GM23338 (cell line): ENCODE results near the gene WDR77. TPM values are rescaled to one million over a fixed set of nuclear protein-coding genes. Genes with fewer than 3 reads are reported as not detected.

Source experiments
- ATAC-seq: fragments of 200-7000 bp; cut with Tn5 transposase; 3 replicates; pipeline ENCODE4 v1.9.1; 2020
- DNase-seq: peaks from one replicate; pipeline ENCODE4 v3.0.0-alpha.2; 2015; ENCODE audit warnings: low spot score
- H2AFZ ChIP-seq: fragments of 200-600 bp; sonication (generic); 2 replicates; pipeline ENCODE4 v1.8.0; 2016; ENCODE audit warnings: antibody characterized with exemption, mild to moderate bottlenecking, moderate library complexity
- H3F3A ChIP-seq: fragments of 200-600 bp; sonication (generic); replicated peaks from 2 replicates; pipeline ENCODE4 v1.8.0; 2017; ENCODE audit warnings: antibody characterized with exemption, mixed run types, low read depth
- H3K27ac ChIP-seq: fragments of 200-600 bp; sonication (generic); 2 replicates; pipeline ENCODE4 v1.6.1; 2016; ENCODE audit warnings: low read depth
- H3K27me3 ChIP-seq: fragments of 200-600 bp; sonication (generic); 2 replicates; pipeline ENCODE4 v1.8.0; 2016; ENCODE audit warnings: mild to moderate bottlenecking, mixed run types, moderate library complexity; ENCODE audit not compliant: insufficient read depth
- H3K36me3 ChIP-seq: fragments of 200-600 bp; sonication (generic); 2 replicates; pipeline ENCODE4 v1.8.0; 2016; ENCODE audit warnings: mild to moderate bottlenecking; ENCODE audit not compliant: insufficient read depth
- H3K4me1 ChIP-seq: fragments of 200-600 bp; sonication (generic); 2 replicates; pipeline ENCODE4 v1.8.0; 2016; ENCODE audit warnings: mild to moderate bottlenecking, moderate library complexity; ENCODE audit not compliant: insufficient read depth
- H3K4me2 ChIP-seq: fragments of 200-600 bp; sonication (generic); 2 replicates; pipeline ENCODE4 v1.7.1; 2017; ENCODE audit warnings: mixed run types
- H3K4me3 ChIP-seq: fragments of 200-600 bp; sonication (generic); 2 replicates; pipeline ENCODE4 v1.6.1; 2016; ENCODE audit warnings: mixed run types
- H3K79me2 ChIP-seq: fragments of 200-600 bp; sonication (generic); replicated peaks from 2 replicates; pipeline ENCODE4 v1.8.0; 2017; ENCODE audit warnings: mild to moderate bottlenecking; ENCODE audit not compliant: insufficient read depth
- H3K9me2 ChIP-seq: fragments of 200-600 bp; sonication (generic); 2 replicates; pipeline ENCODE4 v1.8.0; 2017; ENCODE audit not compliant: insufficient read depth
- H4K20me1 ChIP-seq: fragments of 200-600 bp; sonication (generic); replicated peaks from 2 replicates; pipeline ENCODE4 v1.8.0; 2017; ENCODE audit warnings: mild to moderate bottlenecking; ENCODE audit not compliant: insufficient read depth
- H3K27ac Mint-ChIP-seq: 2 replicates; pipeline ENCODE4 v1.8.0; 2020; ENCODE audit warnings: inconsistent platforms, mild to moderate bottlenecking, moderate library complexity, mixed read lengths
- H3K27me3 Mint-ChIP-seq: 3 replicates; pipeline ENCODE4 v1.8.0; 2022; ENCODE audit warnings: low read depth, mild to moderate bottlenecking, moderate library complexity, mixed read lengths, inconsistent platforms; ENCODE audit not compliant: insufficient read depth, poor library complexity
- H3K36me3 Mint-ChIP-seq: 3 replicates; pipeline ENCODE4 v1.8.0; 2021; ENCODE audit warnings: low read depth, mild to moderate bottlenecking, inconsistent platforms, moderate library complexity, mixed read lengths
- H3K4me1 Mint-ChIP-seq: 3 replicates; pipeline ENCODE4 v1.8.0; 2020; ENCODE audit warnings: mild to moderate bottlenecking, inconsistent platforms, mixed read lengths
- H3K4me3 Mint-ChIP-seq: 3 replicates; pipeline ENCODE4 v1.8.0; 2021; ENCODE audit warnings: moderate library complexity, mild to moderate bottlenecking, inconsistent platforms, mixed read lengths
- H3K9me3 Mint-ChIP-seq: 3 replicates; pipeline ENCODE4 v1.8.0; 2020; ENCODE audit warnings: moderate library complexity, mild to moderate bottlenecking, inconsistent platforms, mixed read lengths
- CREB1 ChIP-seq: fragments of 250-450 bp; sonication (Bioruptor Pico); IDR thresholded peaks from 2 replicates; pipeline ENCODE4 v1.5.0; 2020; ENCODE audit warnings: low read depth, mild to moderate bottlenecking, moderate library complexity
- CTCF ChIP-seq, 2 experiments: fragments of 200-600 bp in 1 of 2; sonication (generic) in 1 of 2; conservative IDR thresholded peaks; 2 replicates each; pipeline versions ENCODE4 v1.5.1 to v1.6.1; 2016 to 2017; ENCODE audit warnings: antibody characterized with exemption in 2 of 2, low read depth in 2 of 2, mild to moderate bottlenecking in 2 of 2, moderate library complexity in 1 of 2
- EZH2phosphoT487 ChIP-seq: fragments of 200-600 bp; sonication (generic); IDR thresholded peaks from one replicate; pipeline ENCODE4 v1.8.1; 2018; ENCODE audit warnings: antibody characterized with exemption; ENCODE audit not compliant: unreplicated experiment
- JUNB ChIP-seq: IDR thresholded peaks from one replicate; pipeline ENCODE4 v1.6.1; 2016; ENCODE audit warnings: antibody characterized with exemption; ENCODE audit not compliant: unreplicated experiment
- NANOG ChIP-seq: IDR thresholded peaks from 2 replicates; pipeline ENCODE4 v1.6.1; 2016; ENCODE audit warnings: antibody characterized with exemption, borderline replicate concordance
- POLR2AphosphoS5 ChIP-seq: IDR thresholded peaks from 2 replicates; pipeline ENCODE4 v1.6.1; 2016; ENCODE audit warnings: antibody characterized with exemption, low read depth
- REST ChIP-seq: IDR thresholded peaks from one replicate; pipeline ENCODE4 v1.6.1; 2018; ENCODE audit warnings: antibody characterized with exemption; ENCODE audit not compliant: unreplicated experiment
- STAT1 ChIP-seq: IDR thresholded peaks from one replicate; pipeline ENCODE4 v1.6.1; 2016; ENCODE audit warnings: antibody characterized with exemption; ENCODE audit not compliant: unreplicated experiment
- ZNF114 ChIP-seq: fragments of 250-450 bp; sonication (Bioruptor Pico); IDR thresholded peaks from 2 replicates; pipeline ENCODE4 v1.5.0; 2020; ENCODE audit warnings: mild to moderate bottlenecking, moderate library complexity
- ZNF331 ChIP-seq: fragments of 250-450 bp; sonication (Bioruptor Pico); IDR thresholded peaks from 2 replicates; pipeline ENCODE4 v1.5.0; 2020; ENCODE audit warnings: low read depth, mild to moderate bottlenecking, moderate library complexity
- polyA plus RNA-seq: library from polyadenylated mRNA; unstranded; fragments of >200 nt; fragmentation: Nextera tagmentation; extraction: Ambion mirVana; gene quantifications from 2 replicates; pipeline ENCODE4 v1.2.1, GENCODE V29; 2016
- total RNA-seq: library from RNA; depleted of rRNA; stranded (reverse); fragments of >200 nt; shearing (Covaris generic); gene quantifications from 2 replicates; pipeline ENCODE4 v1.2.3, GENCODE V29; 2014

Gene WDR77
- total and polyA plus RNA-seq, 2 experiments from 2014 or later = 85.9 to 111 TPM

- no peaks in the 10 kb centered on the region for H3K9me3 Mint-ChIP-seq
- no peak for TF ChIP-seq EZH2phosphoT487
- no peak for TF ChIP-seq ZNF114
- H3K36me3 ChIP-seq = peaks cover 14% of the 10 kb centered on the region
- no peak overlapping the region for H3K4me3 ChIP-seq
- H3K79me2 ChIP-seq = no peaks in the 10 kb centered on the region
- no peaks in the 10 kb centered on the region for H3F3A ChIP-seq
- H3K27me3 ChIP-seq = no peaks in the 10 kb centered on the region
- H3K4me2 ChIP-seq = no peak overlapping the region
- no peaks in the 10 kb centered on the region for H3K4me1 Mint-ChIP-seq
- ATAC-seq = no peak
- no peaks in the 10 kb centered on the region; the same call in 1 of the 2 replicates for H3K9me2 ChIP-seq
- no peaks in the 10 kb centered on the region; the same call in 1 of the 2 replicates for H4K20me1 ChIP-seq
- no peak for DNase-seq
- H3K4me1 ChIP-seq = no peaks in the 10 kb centered on the region
- H3K27me3 Mint-ChIP-seq = no peaks in the 10 kb centered on the region
- peaks cover 7% of the 10 kb centered on the region; the same call in 2 of the 3 replicates for H3K36me3 Mint-ChIP-seq
- no peak overlapping the region for H2AFZ ChIP-seq
- H3K4me3 Mint-ChIP-seq = no peak overlapping the region
- no peak overlapping the region for H3K27ac Mint-ChIP-seq
- H3K27ac ChIP-seq = no peak overlapping the region
These were observed 16.7 kb upstream of the WDR77 start for GRCh38 chr1:111465754-111466153.

DNA sequence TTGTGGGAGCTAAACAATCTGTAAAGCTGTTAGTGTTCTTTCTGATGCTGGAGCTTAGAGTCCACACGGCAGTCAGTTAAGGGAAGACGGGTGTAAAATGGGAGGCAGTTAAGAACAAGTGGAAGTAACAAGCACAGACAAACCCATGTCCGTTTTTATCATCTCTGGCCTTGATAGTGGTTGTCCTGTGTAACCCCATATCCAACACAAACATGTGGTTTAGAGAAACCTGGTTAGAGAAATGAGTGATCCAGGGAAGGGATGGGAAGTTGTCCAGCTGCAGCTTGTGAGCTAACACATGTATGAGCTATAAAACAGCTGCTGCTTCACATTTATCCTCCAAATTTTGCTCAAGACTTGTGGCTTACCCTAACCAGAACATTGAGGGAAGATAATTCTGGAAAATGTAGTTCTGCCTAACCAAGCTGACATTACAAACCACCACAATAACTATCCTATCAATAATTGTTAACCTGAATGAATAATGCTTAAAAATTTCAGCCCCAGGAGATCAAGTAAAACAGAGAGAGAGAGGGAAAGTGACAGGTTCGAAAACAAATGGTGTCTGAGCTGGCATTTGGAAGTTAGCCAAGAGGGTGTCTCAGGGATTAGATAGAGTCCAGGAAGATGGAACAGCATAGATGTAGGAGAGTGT lies 14.1 kb upstream of the WDR77 start:
- H3K4me1 Mint-ChIP-seq = no peaks in the 10 kb centered on the region
- Histone ChIP-seq H3K27ac (no peak overlapping the region), H3K9me2 (no peaks in the 10 kb centered on the region), H3K79me2 (no peaks in the 10 kb centered on the region), H3K4me3 (no peak overlapping the region), H3K36me3 (peaks cover 33% of the 10 kb centered on the region), H4K20me1 (no peaks in the 10 kb centered on the region; the same call in 1 of the 2 replicates), H3F3A (no peaks in the 10 kb centered on the region), H3K27me3 (no peaks in the 10 kb centered on the region), H3K4me2 (no peak overlapping the region), H3K4me1 (no peaks in the 10 kb centered on the region), H2AFZ (no peak overlapping the region)
- no peaks in the 10 kb centered on the region for H3K9me3 Mint-ChIP-seq
- H3K36me3 Mint-ChIP-seq = peaks cover 22% of the 10 kb centered on the region; the same call in 2 of the 3 replicates
- no peaks in the 10 kb centered on the region for H3K27me3 Mint-ChIP-seq
- no peak overlapping the region for H3K27ac Mint-ChIP-seq
- ATAC-seq (no peak), DNase-seq (no peak)
- no peak overlapping the region for H3K4me3 Mint-ChIP-seq
- no peak for TF ChIP-seq REST
- no peak for TF ChIP-seq CTCF (conservative IDR thresholded peaks at IDR 0.05; ENCODE audit: low read depth in 2 of 2)
- no peak for TF ChIP-seq EZH2phosphoT487
- no peak for TF ChIP-seq POLR2AphosphoS5
- no peak for TF ChIP-seq JUNB
- TF ChIP-seq NANOG = no peak
- TF ChIP-seq CREB1 (CRISPR knock-in tag) = no peak
- no peak for TF ChIP-seq ZNF114
- no peak for TF ChIP-seq ZNF331 (CRISPR knock-in tag)
- TF ChIP-seq STAT1 = no peak
